Subcutaneous abdominal adipose tissue (tissue), 5 donors: Measurements from ENCODE around the gene UST.
"Not testable (repeated sequence)": the region's sequence is repeated elsewhere in the genome, so short reads cannot be mapped to it uniquely, and the experiment has no call there.

ENCODE experiments used
- H3K27ac ChIP-seq: one replicate; pipeline ENCODE4 v1.7.0; 2013; ENCODE audit warnings: low read depth, mild to moderate bottlenecking, inconsistent platforms, low read length, moderate library complexity
- H3K27me3 ChIP-seq, 5 donors: one replicate each; pipeline ENCODE4 v1.7.0; 2013; ENCODE audit warnings: low read length in 5 of 5, inconsistent platforms in 1 of 5; ENCODE audit not compliant: control insufficient read depth in 5 of 5, insufficient read depth in 4 of 5
- H3K36me3 ChIP-seq, 5 donors: one replicate each; pipeline ENCODE4 v1.7.0; 2013; ENCODE audit warnings: low read length in 5 of 5; ENCODE audit not compliant: control insufficient read depth in 5 of 5, insufficient read depth in 5 of 5
- H3K4me1 ChIP-seq, 5 donors: one replicate each; pipeline ENCODE4 v1.7.0; 2013; ENCODE audit warnings: low read length in 5 of 5, mild to moderate bottlenecking in 3 of 5, moderate library complexity in 1 of 5; ENCODE audit not compliant: control insufficient read depth in 5 of 5, insufficient read depth in 5 of 5
- H3K4me3 ChIP-seq, 5 donors: one replicate each; pipeline ENCODE4 v1.7.0; 2013; ENCODE audit warnings: low read length in 5 of 5, low read depth in 1 of 5
- H3K9ac ChIP-seq, 5 donors: one replicate each; pipeline ENCODE4 v1.7.0; 2013; ENCODE audit warnings: low read length in 5 of 5, mild to moderate bottlenecking in 4 of 5, moderate library complexity in 3 of 5
- H3K9me3 ChIP-seq, 5 donors: one replicate each; pipeline ENCODE4 v1.7.0; 2013; ENCODE audit warnings: low read length in 5 of 5; ENCODE audit not compliant: control insufficient read depth in 5 of 5
- donor health status: healthy.
- donor health status: healthy.
- donor health status: healthy.
- donor health status: healthy.
- donor health status: healthy.

Gene UST

GRCh38 chr6:148968771-148969602 lies 222.2 kb downstream of the UST start:
- H3K27me3 ChIP-seq = peaks cover 5 to 26% (median 9%) of the 10 kb centered on the region in 5 donors
- no peak overlapping the region for H3K27ac ChIP-seq
- no peaks in the 10 kb centered on the region for H3K36me3 ChIP-seq
- no peaks in the 10 kb centered on the region for H3K9me3 ChIP-seq
- no peak overlapping the region for H3K9ac ChIP-seq
- H3K4me1 ChIP-seq = peaks cover 5 to 15% (median 12%) of the 10 kb centered on the region in 5 donors
- H3K4me3 ChIP-seq = no peak overlapping the region

- peaks cover 5 to 26% (median 9%) of the 10 kb centered on the region in 5 donors for H3K27me3 ChIP-seq
- H3K9ac ChIP-seq = peak overlapping the region in 1 of 5 donors; percentile 44
- H3K9me3 ChIP-seq = no peaks in the 10 kb centered on the region
- no peak overlapping the region for H3K4me3 ChIP-seq
- peaks cover 5 to 15% (median 12%) of the 10 kb centered on the region in 5 donors for H3K4me1 ChIP-seq
- no peaks in the 10 kb centered on the region for H3K36me3 ChIP-seq
- no peak overlapping the region for H3K27ac ChIP-seq
Measured at GRCh38 chr6:148969603-148970061, 222.8 kb downstream of the UST start.

GRCh38 chr6:148971031-148971927 lies 224.4 kb downstream of the UST start:
- Histone ChIP-seq H3K27ac (no peak overlapping the region), H3K36me3 (no peaks in the 10 kb centered on the region), H3K9ac (no peak overlapping the region), H3K27me3 (peaks cover 5 to 22% (median 9%) of the 10 kb centered on the region in 5 donors), H3K4me3 (no peak overlapping the region), H3K9me3 (no peaks in the 10 kb centered on the region), H3K4me1 (peaks cover 5 to 15% (median 12%) of the 10 kb centered on the region in 5 donors)

- Histone ChIP-seq H3K9ac (no peak overlapping the region), H3K27ac (no peak overlapping the region), H3K36me3 (no peaks in the 10 kb centered on the region)
Measured at GRCh38 chr6:148972481-148972880, 225.7 kb downstream of the UST start.

GRCh38 chr6:148973538-148974208 lies 226.8 kb downstream of the UST start:
- Histone ChIP-seq H3K4me3 (no peak overlapping the region), H3K9me3 (no peaks in the 10 kb centered on the region), H3K36me3 (no peaks in the 10 kb centered on the region), H3K9ac (no peak overlapping the region), H3K4me1 (peaks cover 5 to 15% (median 9%) of the 10 kb centered on the region in 5 donors), H3K27me3 (peaks cover 5 to 22% (median 9%) of the 10 kb centered on the region in 5 donors), H3K27ac (no peak overlapping the region)

More at GRCh38 chr6:148972481-148972880, 225.7 kb downstream of the UST start:
- H3K27me3 ChIP-seq = peaks cover 5 to 22% (median 9%) of the 10 kb centered on the region in 5 donors
- peaks cover 5 to 15% (median 12%) of the 10 kb centered on the region in 5 donors for H3K4me1 ChIP-seq
- no peak overlapping the region for H3K4me3 ChIP-seq
- H3K9me3 ChIP-seq = no peaks in the 10 kb centered on the region

GRCh38 chr6:148974351-148974750 lies 227.5 kb downstream of the UST start:
- H3K27me3 ChIP-seq = peaks cover 5 to 22% (median 9%) of the 10 kb centered on the region in 5 donors
- no peak overlapping the region for H3K27ac ChIP-seq
- no peak overlapping the region for H3K4me3 ChIP-seq
- H3K9ac ChIP-seq = no peak overlapping the region
- no peaks in the 10 kb centered on the region for H3K36me3 ChIP-seq
- H3K9me3 ChIP-seq = no peaks in the 10 kb centered on the region
- peaks cover 2 to 12% (median 5%) of the 10 kb centered on the region in 5 donors for H3K4me1 ChIP-seq

- H3K27me3 ChIP-seq, H3K4me3 ChIP-seq, H3K27ac ChIP-seq, H3K4me1 ChIP-seq, H3K9ac ChIP-seq, H3K9me3 ChIP-seq, H3K36me3 ChIP-seq: not testable (repeated sequence)
Measured at GRCh38 chr6:148978298-148978697, 231.5 kb downstream of the UST start.

GRCh38 chr6:148979014-148979901 lies 232.4 kb downstream of the UST start:
- no peaks in the 10 kb centered on the region for H3K27me3 ChIP-seq
- H3K36me3 ChIP-seq = peaks cover 0 to 2% (median 0%) of the 10 kb centered on the region in 5 donors
- no peaks in the 10 kb centered on the region for H3K4me1 ChIP-seq
- H3K9me3 ChIP-seq = no peaks in the 10 kb centered on the region
- H3K9ac ChIP-seq = no peak overlapping the region
- no peak overlapping the region for H3K27ac ChIP-seq
- H3K4me3 ChIP-seq = no peak overlapping the region

- Histone ChIP-seq H3K9ac (no peak overlapping the region), H3K27me3 (no peaks in the 10 kb centered on the region), H3K9me3 (no peaks in the 10 kb centered on the region), H3K36me3 (peaks cover 0 to 2% (median 0%) of the 10 kb centered on the region in 5 donors), H3K4me3 (no peak overlapping the region), H3K27ac (no peak overlapping the region), H3K4me1 (no peaks in the 10 kb centered on the region)
Measured at GRCh38 chr6:148980234-148980633, 233.4 kb downstream of the UST start.
